ENCODE measurements around the gene P2RX1.

P2RX1 gene

DNA sequence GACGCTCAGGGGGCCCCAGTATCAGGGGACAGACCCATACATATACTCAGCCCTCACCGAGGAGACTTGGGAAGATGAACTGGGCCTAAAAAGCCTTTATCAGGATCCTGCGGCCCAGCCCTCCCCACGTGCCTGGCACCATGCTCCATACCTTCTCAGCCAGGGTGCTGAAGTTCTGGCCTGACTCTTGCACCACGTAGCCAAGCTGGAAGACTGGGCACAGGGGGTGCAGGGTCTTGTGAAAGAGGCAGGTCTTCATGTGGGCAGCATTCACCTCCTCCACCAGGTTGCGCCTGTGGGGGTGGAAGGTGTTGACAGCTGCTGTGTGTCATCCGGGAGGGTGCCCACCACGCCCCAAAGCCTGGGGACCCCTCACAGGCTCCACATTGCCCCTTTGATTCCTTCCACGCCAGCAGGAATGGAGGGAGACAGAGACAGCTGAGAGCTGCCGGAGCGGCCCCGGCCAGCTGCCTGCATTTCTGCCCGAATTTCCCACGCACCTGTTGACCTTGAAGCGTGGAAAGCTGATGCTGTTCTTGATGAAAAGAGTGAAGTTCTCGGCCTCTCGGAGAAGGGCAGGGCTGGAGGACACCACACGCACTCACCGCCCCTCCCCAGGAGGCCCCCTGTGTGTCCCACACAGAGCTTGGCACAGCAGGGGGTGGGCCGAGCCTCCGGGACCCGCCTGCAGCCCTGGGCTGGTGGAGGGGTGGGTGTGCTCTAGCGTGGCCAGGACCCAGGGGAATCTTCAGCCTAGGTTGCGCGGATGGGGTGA is 13.0 kb downstream of the P2RX1 start:
- no peak for DNase-seq

- DNase-seq, result no peak
Measured at GRCh38 chr17:3900646-3901045, 15.6 kb downstream of the P2RX1 start.

DNA sequence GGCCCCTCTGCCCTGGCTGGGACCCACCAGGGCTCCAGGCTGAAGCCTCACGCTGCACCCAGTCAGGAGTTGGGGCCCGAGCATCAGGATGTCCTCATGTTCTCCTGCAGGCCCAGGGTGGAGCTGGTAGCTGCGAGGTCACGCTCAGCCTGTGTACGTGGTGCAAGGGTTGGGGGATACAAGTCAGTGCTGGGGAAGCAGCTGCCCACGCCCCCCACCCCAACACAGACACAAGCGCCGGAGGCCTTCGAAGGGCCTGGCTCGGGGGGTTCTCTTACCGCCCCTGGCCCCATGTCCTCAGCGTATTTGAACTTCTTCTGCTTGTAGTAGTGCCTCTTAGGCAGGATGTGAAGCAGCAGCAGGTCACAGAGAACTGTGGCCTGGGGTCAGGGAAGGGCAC is 18.5 kb downstream of the P2RX1 start:
- no peak for DNase-seq

DNA sequence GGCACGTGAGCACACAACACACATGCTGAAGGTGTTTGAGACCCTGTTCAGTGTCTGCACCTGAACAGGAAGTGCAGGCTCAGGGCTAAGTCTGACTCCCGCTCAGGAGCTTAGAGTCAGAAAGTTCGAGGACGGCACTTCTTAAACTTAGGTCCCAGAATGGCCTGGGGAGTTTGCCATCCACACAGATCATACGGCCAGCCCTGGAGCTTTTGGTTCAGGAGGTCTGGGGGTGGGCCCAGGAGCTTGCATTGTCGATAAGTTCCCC is 19.4 kb downstream of the P2RX1 start:
- DNase-seq, result no peak

GRCh38 chr17:3896108-3896967 is 19.9 kb downstream of the P2RX1 start:
- DNase-seq, result no peak

DNA sequence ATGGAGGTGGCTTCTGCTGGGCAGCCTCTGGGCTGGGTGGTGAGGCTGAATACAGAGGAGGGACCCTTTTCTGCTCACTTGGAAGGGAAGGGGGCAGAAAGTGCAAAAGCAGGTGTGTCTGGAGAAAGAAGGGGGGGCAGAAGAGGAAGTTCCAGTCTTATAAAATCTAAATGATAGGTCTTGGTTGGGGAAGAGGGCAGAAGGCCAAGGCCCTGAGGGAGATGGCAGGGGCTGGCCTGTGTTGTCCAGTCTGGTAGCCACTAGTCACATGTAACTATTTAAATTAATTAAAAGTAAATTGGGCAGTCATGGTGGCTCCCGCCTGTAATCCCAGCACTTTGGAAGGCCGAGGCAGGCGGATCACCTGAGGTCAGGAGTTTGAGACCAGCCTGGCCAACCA is 20.9 kb downstream of the P2RX1 start:
- no peak for DNase-seq

GRCh38 chr17:3894911-3895343 is 21.3 kb downstream of the P2RX1 start:
- no peak for DNase-seq

- no peak for DNase-seq
Measured at GRCh38 chr17:3894188-3894587, 22.1 kb downstream of the P2RX1 start.

- no peak for DNase-seq
Measured at GRCh38 chr17:3893720-3894116, 22.5 kb downstream of the P2RX1 start.

DNA sequence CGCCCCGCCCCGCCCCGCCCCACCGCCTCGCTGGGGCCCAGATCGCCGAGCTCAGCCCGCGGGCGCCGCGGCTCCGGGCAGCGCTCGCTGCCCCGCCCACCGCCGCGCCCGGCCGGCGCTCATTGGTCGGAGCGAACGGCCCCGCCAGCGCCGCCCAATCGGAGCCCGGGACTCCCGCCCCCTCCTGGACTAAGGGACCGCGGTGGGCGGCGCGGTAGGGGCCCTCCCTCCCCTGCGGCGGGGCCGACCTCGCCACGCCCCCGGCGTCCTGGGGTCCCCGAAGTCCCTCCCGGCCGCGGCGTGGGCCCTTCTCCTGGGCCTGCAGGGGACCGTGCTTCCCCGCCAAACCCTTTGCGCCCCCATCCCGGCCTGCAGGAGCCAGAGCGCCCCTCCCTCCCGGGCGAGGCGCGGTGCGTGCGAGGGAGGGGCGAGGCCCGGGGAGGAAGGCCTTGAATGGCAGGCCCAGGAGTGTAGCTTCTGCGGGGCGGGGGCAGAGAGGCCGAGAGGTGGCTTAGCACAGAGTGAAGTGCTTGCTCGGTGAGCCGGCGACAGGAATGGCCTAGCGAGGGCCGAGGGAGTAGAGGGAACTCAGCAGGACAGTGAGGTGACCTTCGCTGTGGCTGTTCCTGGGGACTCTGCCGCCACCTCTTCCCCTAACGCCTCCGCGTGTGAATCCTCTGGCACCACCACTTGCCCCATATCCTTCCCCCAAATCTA is 23.1 kb downstream of the P2RX1 start, which contains the start of gene CAMKK1:
Gene CAMKK1, minus strand, starts transcription at position 51 of the 717 bp plus-strand sequence. CDS start 7,366 bp downstream, outside the sequence.
- DNase-seq, result peak; percentile 65

GRCh38 chr17:3892095-3892998 is 23.9 kb downstream of the P2RX1 start:
- DNase-seq, result peak; percentile 2

DNA sequence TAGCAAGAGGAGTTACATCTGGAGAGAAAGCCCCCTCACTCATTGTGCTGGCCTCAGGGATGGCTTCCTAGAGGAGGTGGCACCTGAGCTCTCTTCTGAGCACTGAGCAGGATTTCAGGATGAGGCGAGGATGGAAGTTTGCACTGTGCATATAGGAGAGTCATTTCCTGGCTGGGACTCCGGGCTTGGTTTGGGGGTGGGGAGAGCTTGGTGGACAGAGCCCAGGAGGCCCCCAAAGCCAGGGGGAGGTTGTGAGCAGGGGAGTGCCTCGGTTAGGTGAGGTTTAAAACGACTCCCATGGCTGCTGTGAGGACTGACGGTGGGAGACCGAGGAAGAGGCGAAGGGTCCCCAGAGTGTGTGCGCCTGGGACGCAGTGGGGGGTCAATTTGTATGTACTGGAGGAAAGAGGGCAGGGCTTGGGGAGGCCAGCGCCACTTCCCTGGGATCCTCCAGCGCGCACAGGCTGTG is 24.6 kb downstream of the P2RX1 start:
- DNase-seq, result no peak

- no peak for DNase-seq
Measured at GRCh38 chr17:3890878-3891219, 25.4 kb downstream of the P2RX1 start.

GRCh38 chr17:3890082-3890877 is 26.0 kb downstream of the P2RX1 start:
- DNase-seq, result no peak

- no peak for DNase-seq
Measured at GRCh38 chr17:3889325-3890012, 26.8 kb downstream of the P2RX1 start.

DNA sequence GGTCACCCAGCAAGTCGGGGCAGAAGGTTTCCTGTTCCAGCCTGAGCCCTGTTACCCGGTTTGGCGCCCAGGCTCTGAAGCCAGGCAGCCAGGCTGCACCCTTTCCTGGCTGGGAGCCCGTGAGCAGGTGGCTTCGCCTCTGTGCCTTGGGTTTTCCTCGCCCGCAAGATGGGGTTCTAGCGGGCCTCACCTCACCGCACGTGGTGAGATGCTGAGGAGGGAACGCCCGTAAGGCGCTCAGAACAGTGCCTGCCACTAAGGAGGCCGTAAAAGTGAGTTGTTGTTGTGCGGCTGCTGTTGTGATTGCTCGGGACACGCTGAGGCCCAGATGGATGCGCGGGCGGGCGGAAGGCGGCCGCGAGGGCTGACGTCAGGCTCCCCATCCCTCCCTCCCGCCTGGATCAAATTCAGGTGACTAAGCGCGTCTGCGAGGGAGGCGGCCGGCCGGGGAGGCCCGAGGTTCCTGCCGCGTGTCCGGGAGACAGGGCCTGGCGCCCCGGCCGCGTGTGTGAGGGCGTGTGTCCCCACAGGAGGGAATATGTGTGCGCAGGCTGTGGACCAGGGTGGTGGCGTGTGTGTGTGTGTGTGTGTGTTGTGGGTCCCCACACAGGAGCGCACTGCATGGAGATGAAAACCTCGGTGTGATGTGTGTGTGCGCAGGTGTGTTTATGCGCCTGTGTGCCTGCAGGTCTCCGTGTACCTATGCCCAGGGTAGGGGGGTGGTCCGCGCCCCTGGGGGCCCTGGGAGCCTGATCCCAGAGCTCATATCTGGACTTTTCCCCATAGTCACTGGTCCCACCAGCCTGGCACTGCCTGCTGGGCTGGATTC is 27.7 kb downstream of the P2RX1 start:
- no peak for DNase-seq

DNA sequence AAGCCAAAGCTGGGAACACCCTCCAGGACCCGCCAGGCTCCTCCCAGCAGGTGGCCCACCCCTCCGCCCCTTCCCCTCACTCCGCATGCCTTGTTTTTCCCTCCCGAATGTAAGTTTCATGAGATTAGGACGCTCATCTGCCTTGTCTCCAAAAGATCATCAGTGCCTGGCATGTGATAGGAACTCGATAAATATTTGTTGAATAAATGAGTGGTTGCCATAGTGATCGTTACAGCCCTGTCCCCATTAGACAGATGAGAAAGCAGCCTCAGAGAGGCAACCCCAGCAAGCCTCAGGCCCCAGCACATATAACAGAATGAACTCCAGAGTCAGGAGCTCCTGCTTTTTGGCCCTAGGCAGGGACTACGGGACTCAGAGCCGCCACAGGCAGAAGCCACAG is 28.5 kb downstream of the P2RX1 start:
- DNase-seq, result no peak

DNA sequence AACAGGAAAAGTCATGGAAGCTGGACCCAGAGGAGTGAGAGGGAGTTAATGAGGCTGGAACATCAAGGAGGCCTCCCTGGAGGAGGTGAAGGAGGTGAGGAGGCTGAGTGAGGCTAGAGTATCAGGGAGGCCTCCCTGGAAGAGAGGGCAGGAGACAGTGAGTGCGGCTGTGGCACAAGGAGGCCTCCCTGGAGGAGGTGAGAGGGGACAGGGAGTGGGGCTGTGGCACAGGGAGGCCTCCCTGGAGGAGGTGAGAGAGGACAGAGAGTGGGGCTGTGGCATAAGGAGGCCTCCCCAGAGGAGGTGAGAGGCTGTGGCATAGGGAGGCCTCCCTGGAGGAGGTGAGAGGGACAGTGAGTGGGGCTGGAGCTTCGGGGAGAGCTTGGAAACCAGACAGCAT is 28.9 kb downstream of the P2RX1 start:
- DNase-seq, result no peak

GRCh38 chr17:3886776-3887175 is 29.5 kb downstream of the P2RX1 start:
- peak; percentile 8 for DNase-seq

DNA sequence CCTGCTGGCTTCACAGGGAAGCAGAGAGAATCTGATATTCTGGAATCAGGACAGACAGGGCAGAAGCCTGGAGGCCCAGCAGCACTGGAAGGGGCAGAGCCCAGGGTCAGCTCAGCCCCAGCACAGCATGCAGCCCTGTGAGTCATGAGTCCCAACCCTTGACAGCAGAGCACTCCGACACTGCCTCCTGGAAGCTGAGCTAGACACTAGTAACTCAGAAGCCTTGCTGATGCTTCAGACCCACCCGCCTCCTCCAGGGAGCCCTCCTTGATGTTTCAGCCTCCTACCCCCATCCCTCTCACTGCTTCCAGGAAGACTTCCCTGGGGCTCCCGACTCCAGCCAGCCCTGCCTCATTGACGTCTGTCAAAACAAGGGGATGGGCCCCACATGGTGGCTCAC is 30.3 kb downstream of the P2RX1 start:
- no peak for DNase-seq

All from KG1 (cell line).